GM18861 (cell line): Measurements from ENCODE around the gene SLC6A4.
"Not testable (repeated sequence)": the region's sequence is repeated elsewhere in the genome, so short reads cannot be mapped to it uniquely, and the experiment has no call there.

Experiments used
- ATAC-seq: cut with Tn5 transposase; IDR thresholded peaks from one replicate; pipeline ENCODE4 v1.9.1; 2021; ENCODE audit not compliant: unreplicated experiment

SLC6A4 gene

GRCh38 chr17:30220414-30220813 lies 15.1 kb downstream of the SLC6A4 start:
- ATAC-seq = no peak

GRCh38 chr17:30219833-30220232 lies 15.7 kb downstream of the SLC6A4 start:
- ATAC-seq = no peak

GRCh38 chr17:30219315-30219714 lies 16.2 kb downstream of the SLC6A4 start:
- ATAC-seq = no peak

- no peak for ATAC-seq
Observed at GRCh38 chr17:30218799-30219198, 16.7 kb downstream of the SLC6A4 start.

- ATAC-seq = no peak
Observed at GRCh38 chr17:30217746-30218245, 17.7 kb downstream of the SLC6A4 start.

- no peak for ATAC-seq
Observed at GRCh38 chr17:30217054-30217453, 18.4 kb downstream of the SLC6A4 start.

- peak; percentile 61 for ATAC-seq
Observed at GRCh38 chr17:30212750-30213149, 22.7 kb downstream of the SLC6A4 start.

DNA sequence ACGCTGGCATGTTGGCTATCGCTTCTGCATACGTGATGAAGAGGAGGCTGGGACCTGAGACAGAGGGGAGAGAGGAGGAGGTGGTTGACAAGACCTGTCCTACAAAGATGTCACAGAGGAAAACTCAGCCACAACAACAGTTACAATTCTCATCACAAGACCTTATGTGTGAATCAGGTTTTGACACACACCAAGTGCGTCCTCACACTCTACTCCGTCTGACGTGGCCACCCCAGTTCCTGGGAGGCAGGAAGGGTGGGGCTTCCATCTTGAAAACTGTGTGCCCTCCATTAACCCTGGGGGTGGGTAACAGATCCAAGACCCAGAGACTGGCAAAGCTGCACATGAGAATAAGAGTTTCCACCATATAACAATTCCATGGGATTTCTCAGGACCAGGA lies 24.1 kb downstream of the SLC6A4 start:
- ATAC-seq = no peak

DNA sequence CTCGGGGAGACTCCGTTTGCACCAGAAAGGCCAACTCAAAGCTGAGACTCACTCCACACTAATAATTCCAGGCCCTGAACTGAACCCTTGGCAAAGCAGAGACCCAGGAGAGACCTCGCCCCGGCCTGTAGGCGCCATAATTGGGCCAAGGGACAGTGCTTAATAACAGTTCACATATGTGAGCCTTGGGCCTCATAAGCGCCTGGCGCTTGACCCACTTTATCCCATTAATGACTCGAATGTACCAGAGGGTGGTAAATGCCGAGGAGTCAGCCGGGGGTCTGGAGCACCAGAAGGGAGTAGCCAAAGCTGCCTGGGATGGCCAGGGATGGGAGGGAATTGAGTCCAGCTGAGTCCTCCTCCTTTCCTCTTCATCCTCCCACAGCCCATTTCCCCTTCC lies 24.6 kb downstream of the SLC6A4 start:
- ATAC-seq = no peak

DNA sequence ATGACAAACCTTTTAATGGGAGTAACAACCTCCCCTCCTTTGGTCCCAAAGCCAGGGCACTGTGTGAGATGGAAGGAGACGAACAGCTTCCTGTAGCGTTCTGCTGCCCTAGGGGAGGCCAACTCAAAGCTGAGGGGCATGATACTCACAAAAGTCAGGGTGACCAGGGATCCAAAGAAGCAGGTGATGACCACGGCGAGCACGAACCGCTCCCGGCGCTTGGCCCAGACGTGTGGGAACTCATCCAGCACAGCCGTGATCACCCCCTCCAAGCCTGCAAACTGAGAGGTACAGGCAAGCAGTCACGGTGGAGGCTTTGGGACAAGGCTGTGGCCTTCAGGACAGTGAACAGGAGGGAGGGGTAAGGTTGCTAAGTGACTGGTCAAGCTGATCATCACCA lies 25.1 kb downstream of the SLC6A4 start:
- ATAC-seq = no peak

- ATAC-seq = no peak
Observed at GRCh38 chr17:30209930-30210329, 25.6 kb downstream of the SLC6A4 start.

DNA sequence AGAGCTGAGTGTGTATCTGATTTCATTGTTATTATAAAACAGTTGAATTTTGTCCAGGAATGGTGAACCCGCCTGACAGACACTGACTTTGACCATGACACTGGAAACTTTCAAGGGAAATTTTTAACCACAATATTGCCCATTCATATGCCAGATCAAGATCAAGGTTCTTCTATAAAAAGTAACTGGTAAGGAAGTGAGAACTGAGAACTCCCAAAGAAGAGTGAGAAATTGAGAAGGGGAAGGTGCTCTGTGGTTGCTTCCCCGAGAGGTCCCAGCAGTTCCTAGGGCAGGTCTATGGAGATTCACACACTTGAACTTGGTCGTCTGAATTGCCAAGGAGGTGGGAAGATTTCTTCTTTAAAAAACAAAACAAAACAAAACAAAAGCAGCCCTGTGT lies 27.3 kb downstream of the SLC6A4 start:
- no peak for ATAC-seq

- ATAC-seq = no peak
Observed at GRCh38 chr17:30207655-30208054, 27.8 kb downstream of the SLC6A4 start.

- ATAC-seq = no peak
Observed at GRCh38 chr17:30203471-30203981, 32.0 kb downstream of the SLC6A4 start.

GRCh38 chr17:30200656-30201055 lies 34.8 kb downstream of the SLC6A4 start:
- ATAC-seq = not testable (repeated sequence)

GRCh38 chr17:30200106-30200505 lies 35.4 kb downstream of the SLC6A4 start:
- no peak for ATAC-seq

DNA sequence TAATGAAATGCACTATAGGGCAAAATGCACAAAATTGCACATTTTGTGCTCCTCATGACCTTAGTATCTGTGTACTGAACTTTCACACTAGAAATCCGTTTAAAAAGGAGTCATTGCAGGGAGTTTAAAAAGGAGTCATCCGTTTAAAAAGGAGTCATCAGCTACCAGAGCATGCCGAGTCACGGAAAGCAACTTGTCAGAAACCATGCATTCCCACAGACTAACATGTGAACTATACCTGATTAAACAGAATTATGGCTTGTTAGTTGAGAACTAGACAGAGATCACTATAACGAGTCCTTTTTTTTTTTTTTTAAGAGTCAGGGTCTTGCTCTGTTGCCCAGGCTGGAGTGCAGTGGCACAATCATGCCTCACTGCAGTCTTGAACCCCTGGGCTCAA lies 35.9 kb downstream of the SLC6A4 start:
- no peak for ATAC-seq

DNA sequence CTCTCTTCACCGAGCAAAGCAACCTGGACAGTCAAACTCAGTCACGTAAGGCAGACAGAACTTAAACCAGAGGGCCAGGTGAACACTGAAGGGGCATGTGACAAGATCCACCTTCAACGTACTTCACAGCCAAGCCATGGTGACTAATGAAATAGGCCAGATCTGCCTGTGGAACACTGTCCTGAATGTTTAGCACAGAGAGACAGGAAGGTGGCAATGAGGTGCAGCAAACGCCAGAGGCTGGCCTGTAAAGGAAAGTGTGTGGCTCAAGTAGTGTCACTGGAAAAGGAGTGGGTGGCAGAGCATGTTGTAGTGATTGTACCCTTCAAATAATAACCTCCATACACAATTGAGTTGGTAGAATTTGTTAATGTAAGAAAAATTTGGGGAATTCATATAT lies 38.1 kb downstream of the SLC6A4 start:
- no peak for ATAC-seq

GRCh38 chr17:30196504-30196903 lies 39.0 kb downstream of the SLC6A4 start:
- no peak for ATAC-seq

GRCh38 chr17:30191072-30191471 lies 44.4 kb downstream of the SLC6A4 start:
- ATAC-seq = no peak

- no peak for ATAC-seq
Observed at GRCh38 chr17:30188211-30188939, 47.1 kb downstream of the SLC6A4 start.

- no peak for ATAC-seq
Observed at GRCh38 chr17:30187573-30187972, 47.9 kb downstream of the SLC6A4 start.

DNA sequence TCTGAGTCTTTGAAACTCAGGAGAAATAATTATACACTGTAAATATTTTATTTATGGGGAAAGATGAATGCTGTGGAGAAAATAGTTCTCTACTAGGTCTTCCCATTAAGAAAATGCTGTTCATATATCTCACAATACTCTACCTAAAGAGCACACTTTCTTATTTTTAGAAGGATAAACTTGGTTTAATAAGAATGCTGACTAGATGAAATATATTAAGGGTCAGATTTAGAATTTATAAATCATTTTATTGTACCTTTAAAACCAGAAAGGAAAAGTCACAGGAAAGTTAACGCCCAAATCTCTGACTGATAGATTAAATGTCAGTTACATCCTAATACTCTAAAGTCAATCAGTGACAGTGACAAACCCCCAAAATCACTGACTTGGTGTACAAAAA lies 48.7 kb downstream of the SLC6A4 start:
- no peak for ATAC-seq
